H9 (cell line): ENCODE data around the gene SPN. TPM values are rescaled to one million over a fixed set of nuclear protein-coding genes. Genes with fewer than 3 reads are reported as not detected.
"Not testable (repeated sequence)": the region's sequence is repeated elsewhere in the genome, so short reads cannot be mapped to it uniquely, and the experiment has no call there.

Source experiments
- DNase-seq: peaks from one replicate; pipeline ENCODE4 v3.0.0-alpha.2; 2017
- H2AFZ ChIP-seq: one replicate; pipeline ENCODE4 v1.6.1; 2013; ENCODE audit warnings: mild to moderate bottlenecking, low read length, control low read depth, moderate library complexity
- H2AK5ac ChIP-seq: 2 replicates; pipeline ENCODE4 v1.6.1; 2013; ENCODE audit warnings: low read length, control low read depth, mixed read lengths; ENCODE audit not compliant: insufficient read length
- H2BK120ac ChIP-seq: one replicate; pipeline ENCODE4 v1.6.1; 2013; ENCODE audit warnings: low read depth, mild to moderate bottlenecking, low read length, control low read depth, inconsistent platforms; ENCODE audit not compliant: poor library complexity, severe bottlenecking
- H2BK12ac ChIP-seq: 2 replicates; pipeline ENCODE4 v1.6.1; 2013; ENCODE audit warnings: low read length, control low read depth, mixed read lengths, low read depth; ENCODE audit not compliant: insufficient read length
- H2BK15ac ChIP-seq: 2 replicates; pipeline ENCODE4 v1.6.1; 2013; ENCODE audit warnings: low read depth, low read length, control low read depth
- H2BK20ac ChIP-seq: one replicate; pipeline ENCODE4 v1.6.1; 2013; ENCODE audit warnings: low read depth, mild to moderate bottlenecking, low read length, control low read depth, inconsistent platforms; ENCODE audit not compliant: poor library complexity, severe bottlenecking
- H2BK5ac ChIP-seq: 2 replicates; pipeline ENCODE4 v1.6.1; 2013; ENCODE audit warnings: low read length, control low read depth, mixed read lengths; ENCODE audit not compliant: insufficient read length
- H3K14ac ChIP-seq: 2 replicates; pipeline ENCODE4 v1.6.1; 2013; ENCODE audit warnings: low read length, control low read depth; ENCODE audit not compliant: insufficient read depth
- H3K18ac ChIP-seq: 2 replicates; pipeline ENCODE4 v1.6.1; 2013; ENCODE audit warnings: low read depth, mild to moderate bottlenecking, mixed read lengths, low read length, control low read depth; ENCODE audit not compliant: insufficient read length
- H3K23ac ChIP-seq: 2 replicates; pipeline ENCODE4 v1.6.1; 2013; ENCODE audit warnings: low read length, control low read depth, mixed read lengths, low read depth; ENCODE audit not compliant: insufficient read length
- H3K23me2 ChIP-seq: 2 replicates; pipeline ENCODE4 v1.6.1; 2013; ENCODE audit warnings: low read depth, mild to moderate bottlenecking, mixed read lengths, low read length, control low read depth; ENCODE audit not compliant: insufficient read length, poor library complexity, severe bottlenecking
- H3K27ac ChIP-seq: 2 replicates; pipeline ENCODE4 v1.5.1; 2013; ENCODE audit warnings: low read length, control low read depth, mixed read lengths, low read depth; ENCODE audit not compliant: insufficient read length
- H3K27me3 ChIP-seq: 2 replicates; pipeline ENCODE4 v1.6.1; 2013; ENCODE audit warnings: low read length, control low read depth, inconsistent platforms; ENCODE audit not compliant: insufficient read depth
- H3K4ac ChIP-seq: 2 replicates; pipeline ENCODE4 v1.6.1; 2013; ENCODE audit warnings: low read depth, mild to moderate bottlenecking, control low read depth, inconsistent platforms, low read length, moderate library complexity
- H3K4me1 ChIP-seq: 2 replicates; pipeline ENCODE4 v1.6.1; 2013; ENCODE audit warnings: low read length, control low read depth, inconsistent platforms; ENCODE audit not compliant: insufficient read depth
- H3K4me2 ChIP-seq: 2 replicates; pipeline ENCODE4 v1.6.1; 2013; ENCODE audit warnings: low read length, control low read depth, mixed read lengths; ENCODE audit not compliant: insufficient read length, insufficient read depth
- H3K56ac ChIP-seq: 2 replicates; pipeline ENCODE4 v1.6.1; 2013; ENCODE audit warnings: low read depth, mild to moderate bottlenecking, mixed read lengths, low read length, control low read depth; ENCODE audit not compliant: insufficient read length
- H3K79me1 ChIP-seq: 2 replicates; pipeline ENCODE4 v1.6.1; 2013; ENCODE audit warnings: low read depth, mild to moderate bottlenecking, moderate library complexity, low read length, control low read depth, inconsistent platforms; ENCODE audit not compliant: insufficient read depth, poor library complexity, severe bottlenecking
- H3K79me2 ChIP-seq: 2 replicates; pipeline ENCODE4 v1.6.1; 2013; ENCODE audit warnings: low read length, control low read depth, inconsistent platforms; ENCODE audit not compliant: insufficient read depth
- H3K9ac ChIP-seq: 2 replicates; pipeline ENCODE4 v1.6.1; 2013; ENCODE audit warnings: low read length, control low read depth, mixed read lengths; ENCODE audit not compliant: insufficient read length; ENCODE audit errors: extremely low read depth
- H3K9me3 ChIP-seq: one replicate; pipeline ENCODE4 v1.6.1; 2013; ENCODE audit warnings: low read depth, low read length, inconsistent platforms; ENCODE audit not compliant: control insufficient read depth
- H3T11ph ChIP-seq: one replicate; pipeline ENCODE4 v1.6.1; 2013; ENCODE audit warnings: mild to moderate bottlenecking, low read length, control low read depth, inconsistent platforms
- H4K20me1 ChIP-seq: one replicate; pipeline ENCODE4 v1.6.1; 2013; ENCODE audit not compliant: control insufficient read depth, insufficient read length, insufficient read depth
- H4K5ac ChIP-seq: 2 replicates; pipeline ENCODE4 v1.6.1; 2013; ENCODE audit warnings: low read depth, mild to moderate bottlenecking, mixed read lengths, low read length, control low read depth; ENCODE audit not compliant: insufficient read length
- H4K8ac ChIP-seq: replicated peaks from 2 replicates; pipeline ENCODE4 v1.6.1; 2013; ENCODE audit warnings: low read length, control low read depth, mixed read lengths, low read depth; ENCODE audit not compliant: insufficient read length
- H4K91ac ChIP-seq: 2 replicates; pipeline ENCODE4 v1.6.1; 2013; ENCODE audit warnings: low read depth, mild to moderate bottlenecking, moderate library complexity, mixed read lengths, low read length, control low read depth; ENCODE audit not compliant: insufficient read length
- H3K27ac Mint-ChIP-seq, 3 experiments: 2 replicates in 2 of 3; 3 replicates in 1 of 3; pipeline ENCODE4 v1.8.0; 2020 to 2021; ENCODE audit warnings: mixed read lengths in 3 of 3, mild to moderate bottlenecking in 1 of 3, moderate library complexity in 1 of 3
- H3K27me3 Mint-ChIP-seq: 2 replicates; pipeline ENCODE4 v1.8.0; 2021; ENCODE audit warnings: low read depth, mild to moderate bottlenecking, moderate library complexity, mixed read lengths
- H3K36me3 Mint-ChIP-seq, 3 experiments: 2 replicates in 2 of 3; 3 replicates in 1 of 3; pipeline ENCODE4 v1.8.0; 2020 to 2021; ENCODE audit warnings: low read depth in 3 of 3, mixed read lengths in 3 of 3; ENCODE audit not compliant: insufficient read depth in 1 of 3
- H3K4me1 Mint-ChIP-seq, 2 experiments: 2 replicates each; pipeline ENCODE4 v1.8.0; 2020; ENCODE audit warnings: mixed read lengths in 2 of 2
- H3K4me3 Mint-ChIP-seq, 2 experiments: 2 replicates in 1 of 2; 3 replicates in 1 of 2; pipeline ENCODE4 v1.8.0; 2020 to 2021; ENCODE audit warnings: mild to moderate bottlenecking in 2 of 2, mixed read lengths in 2 of 2, moderate library complexity in 1 of 2
- H3K9me3 Mint-ChIP-seq, 2 experiments: 2 replicates in 1 of 2; 3 replicates in 1 of 2; pipeline ENCODE4 v1.8.0; 2020; ENCODE audit warnings: mild to moderate bottlenecking in 2 of 2, mixed read lengths in 2 of 2, moderate library complexity in 1 of 2
- WGBS: extraction: QIAGEN DNeasy Blood & Tissue Kit; methylation state at CpG from one replicate; pipeline ENCODE4 v1.1.7; 2013; ENCODE audit warnings: missing lambda C conversion rate, low lambda C conversion rate, mixed read lengths; ENCODE audit not compliant: insufficient read length; ENCODE audit errors: extremely low coverage; 5-methylcytosine and 5-hydroxymethylcytosine counted together
- total RNA-seq: library from RNA; stranded (reverse); gene quantifications from 2 replicates; pipeline ENCODE4 v1.2.1, GENCODE V29; 2021
- TF ChIP-seq, protein P1 (sequence below): fragments of 200-600 bp; sonication (generic); conservative IDR thresholded peaks from 3 replicates; pipeline ENCODE4 v1.8.0; 2021; ENCODE audit warnings: antibody characterized with exemption, mild to moderate bottlenecking

Gene SPN
- total RNA-seq, 1 experiment from 2014 or later = 0.77 TPM

DNA sequence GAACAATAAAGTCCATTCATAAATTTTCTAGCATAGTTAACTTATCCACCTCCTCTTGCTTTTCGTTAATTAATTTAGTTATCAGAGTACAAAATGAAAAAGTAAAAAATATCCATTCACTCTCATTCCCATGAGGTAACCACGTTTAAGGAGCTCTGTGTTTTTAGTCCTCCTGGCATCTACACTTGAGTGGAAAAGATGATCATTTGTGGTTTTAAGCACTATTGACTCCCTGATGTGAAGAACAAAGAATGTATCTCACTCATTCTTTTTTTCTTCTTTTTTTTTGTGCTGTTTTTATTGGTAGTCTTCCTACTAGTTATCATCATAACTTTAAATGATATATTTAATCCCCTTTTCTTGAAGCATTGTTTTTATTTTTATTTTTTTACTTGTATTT, 42.0 kb downstream of the SPN start:
- H3K23ac ChIP-seq = no peak overlapping the region
- TF ChIP-seq, protein P1, sequence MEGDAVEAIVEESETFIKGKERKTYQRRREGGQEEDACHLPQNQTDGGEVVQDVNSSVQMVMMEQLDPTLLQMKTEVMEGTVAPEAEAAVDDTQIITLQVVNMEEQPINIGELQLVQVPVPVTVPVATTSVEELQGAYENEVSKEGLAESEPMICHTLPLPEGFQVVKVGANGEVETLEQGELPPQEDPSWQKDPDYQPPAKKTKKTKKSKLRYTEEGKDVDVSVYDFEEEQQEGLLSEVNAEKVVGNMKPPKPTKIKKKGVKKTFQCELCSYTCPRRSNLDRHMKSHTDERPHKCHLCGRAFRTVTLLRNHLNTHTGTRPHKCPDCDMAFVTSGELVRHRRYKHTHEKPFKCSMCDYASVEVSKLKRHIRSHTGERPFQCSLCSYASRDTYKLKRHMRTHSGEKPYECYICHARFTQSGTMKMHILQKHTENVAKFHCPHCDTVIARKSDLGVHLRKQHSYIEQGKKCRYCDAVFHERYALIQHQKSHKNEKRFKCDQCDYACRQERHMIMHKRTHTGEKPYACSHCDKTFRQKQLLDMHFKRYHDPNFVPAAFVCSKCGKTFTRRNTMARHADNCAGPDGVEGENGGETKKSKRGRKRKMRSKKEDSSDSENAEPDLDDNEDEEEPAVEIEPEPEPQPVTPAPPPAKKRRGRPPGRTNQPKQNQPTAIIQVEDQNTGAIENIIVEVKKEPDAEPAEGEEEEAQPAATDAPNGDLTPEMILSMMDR = no peak
- no peak overlapping the region for H4K8ac ChIP-seq
- no peak overlapping the region for H3K27ac ChIP-seq
- H3K56ac ChIP-seq = no peak overlapping the region
- no peak for DNase-seq
- H3K9ac ChIP-seq = no peak overlapping the region
- H3K14ac ChIP-seq = no peak overlapping the region
- H3K18ac ChIP-seq = no peak overlapping the region
- H3K4me1 ChIP-seq = no peaks in the 10 kb centered on the region; the same call in 1 of the 2 replicates
- H4K5ac ChIP-seq = no peak overlapping the region
- no peak overlapping the region for H4K91ac ChIP-seq
- H3K23me2 ChIP-seq = peaks cover 3% of the 10 kb centered on the region
- no peak overlapping the region for H3K27ac Mint-ChIP-seq
- no peak overlapping the region for H3K4ac ChIP-seq
- H3K4me3 Mint-ChIP-seq = no peak overlapping the region
- no peaks in the 10 kb centered on the region for H4K20me1 ChIP-seq
- no peak overlapping the region for H2BK20ac ChIP-seq
- H3K27me3 ChIP-seq = no peaks in the 10 kb centered on the region
- H3K9me3 Mint-ChIP-seq = no peaks in the 10 kb centered on the region; a peak in 1 of 5 replicates
- no peaks in the 10 kb centered on the region for H3K79me1 ChIP-seq
- no peak overlapping the region for H2BK15ac ChIP-seq
- H3K79me2 ChIP-seq = no peaks in the 10 kb centered on the region; the same call in 1 of the 2 replicates
- H3K4me2 ChIP-seq = no peak overlapping the region
- no CpG with 5 or more reads among the region's 2 CpGs for WGBS
- H3K9me3 ChIP-seq = no peaks in the 10 kb centered on the region
- no peak overlapping the region for H2BK5ac ChIP-seq
- no peak overlapping the region for H3T11ph ChIP-seq
- peaks cover 0 to 3% (median 3%) of the 10 kb centered on the region in 3 experiments; a peak in 4 of 7 replicates for H3K36me3 Mint-ChIP-seq
- H2BK12ac ChIP-seq = no peak overlapping the region
- H2AFZ ChIP-seq = no peak overlapping the region
- H3K4me1 Mint-ChIP-seq = peaks cover 29 to 32% of the 10 kb centered on the region in 2 experiments
- no peaks in the 10 kb centered on the region for H3K27me3 Mint-ChIP-seq
- no peak overlapping the region for H2AK5ac ChIP-seq
- no peak overlapping the region for H2BK120ac ChIP-seq

DNA sequence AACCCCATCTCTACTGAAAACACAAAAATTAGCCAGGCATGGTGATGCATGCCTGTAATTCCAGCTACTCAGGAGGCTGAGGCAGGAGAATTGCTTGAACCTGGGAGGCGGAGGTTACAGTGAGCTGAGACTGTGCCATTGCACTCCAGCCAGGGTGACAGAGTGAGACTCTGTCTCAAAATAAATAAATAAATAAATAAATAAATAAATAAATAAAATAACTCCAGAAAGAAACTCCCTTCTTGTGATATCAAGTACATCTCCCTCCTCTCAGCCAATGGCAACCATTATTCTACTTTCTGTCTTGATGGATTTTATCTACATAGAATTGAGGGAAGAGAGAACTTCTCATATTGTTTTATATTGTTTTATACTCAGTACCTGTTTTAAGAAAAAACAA, 44.1 kb downstream of the SPN start:
- H3K23me2 ChIP-seq = peaks cover 11% of the 10 kb centered on the region
- not testable (repeated sequence) for H2BK12ac ChIP-seq, H2BK20ac ChIP-seq, H3K27me3 Mint-ChIP-seq, H3K9ac ChIP-seq, H2BK5ac ChIP-seq, DNase-seq, H3K4ac ChIP-seq, H3K27me3 ChIP-seq, H3K9me3 Mint-ChIP-seq, H4K91ac ChIP-seq, H3K27ac ChIP-seq, H2AK5ac ChIP-seq, H3T11ph ChIP-seq, H3K79me1 ChIP-seq, H3K14ac ChIP-seq, H3K18ac ChIP-seq, H4K5ac ChIP-seq, H3K23ac ChIP-seq, H4K20me1 ChIP-seq, H3K4me1 ChIP-seq, H3K4me2 ChIP-seq, H2AFZ ChIP-seq, H2BK15ac ChIP-seq, H3K79me2 ChIP-seq, H3K27ac Mint-ChIP-seq, H4K8ac ChIP-seq, H3K9me3 ChIP-seq, H2BK120ac ChIP-seq, H3K4me3 Mint-ChIP-seq, H3K56ac ChIP-seq
- WGBS = no CpG with 5 or more reads among the region's 1 CpG
- Mint-ChIP-seq H3K4me1 (peaks cover 31 to 36% of the 10 kb centered on the region in 2 experiments), H3K36me3 (peaks cover 14 to 23% (median 17%) of the 10 kb centered on the region in 3 experiments; a peak in 6 of 7 replicates)
